HG03558 (cell line): Measurements from ENCODE around the gene TPI1.

ENCODE experiments used
- ATAC-seq: cut with Tn5 transposase; IDR thresholded peaks from one replicate; pipeline ENCODE4 v1.9.1; 2021; ENCODE audit warnings: moderate number of reproducible peaks; ENCODE audit not compliant: unreplicated experiment; ENCODE audit errors: extremely low read depth

Gene TPI1

DNA sequence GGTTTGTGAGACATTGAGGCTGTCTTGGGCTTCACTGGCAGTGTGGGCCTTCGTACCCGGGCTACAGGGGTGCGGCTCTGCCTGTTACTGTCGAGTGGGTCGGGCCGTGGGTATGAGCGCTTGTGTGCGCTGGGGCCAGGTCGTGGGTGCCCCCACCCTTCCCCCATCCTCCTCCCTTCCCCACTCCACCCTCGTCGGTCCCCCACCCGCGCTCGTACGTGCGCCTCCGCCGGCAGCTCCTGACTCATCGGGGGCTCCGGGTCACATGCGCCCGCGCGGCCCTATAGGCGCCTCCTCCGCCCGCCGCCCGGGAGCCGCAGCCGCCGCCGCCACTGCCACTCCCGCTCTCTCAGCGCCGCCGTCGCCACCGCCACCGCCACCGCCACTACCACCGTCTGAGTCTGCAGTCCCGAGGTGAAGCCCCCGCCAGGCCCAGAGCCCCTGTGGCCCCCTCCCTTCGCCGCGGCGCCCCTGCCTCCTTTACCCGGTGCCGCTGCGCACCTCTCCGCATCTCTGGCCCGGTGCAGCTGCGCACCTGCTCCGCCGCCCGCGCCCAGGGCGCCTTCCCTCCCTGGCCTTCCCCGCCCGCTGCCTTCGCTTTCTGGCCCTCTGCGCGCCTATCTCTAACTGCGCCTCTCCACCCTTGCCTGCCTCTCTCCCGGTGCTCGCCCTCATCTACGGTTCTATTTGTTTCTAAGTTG is 47.1 kb downstream of the TPI1 start, which contains the start of gene ENO2:
Gene ENO2, plus strand, starts transcription at position 335 of the 701 bp plus-strand sequence. CDS start 1,253 bp downstream, outside the sequence.
- no peak for ATAC-seq

DNA sequence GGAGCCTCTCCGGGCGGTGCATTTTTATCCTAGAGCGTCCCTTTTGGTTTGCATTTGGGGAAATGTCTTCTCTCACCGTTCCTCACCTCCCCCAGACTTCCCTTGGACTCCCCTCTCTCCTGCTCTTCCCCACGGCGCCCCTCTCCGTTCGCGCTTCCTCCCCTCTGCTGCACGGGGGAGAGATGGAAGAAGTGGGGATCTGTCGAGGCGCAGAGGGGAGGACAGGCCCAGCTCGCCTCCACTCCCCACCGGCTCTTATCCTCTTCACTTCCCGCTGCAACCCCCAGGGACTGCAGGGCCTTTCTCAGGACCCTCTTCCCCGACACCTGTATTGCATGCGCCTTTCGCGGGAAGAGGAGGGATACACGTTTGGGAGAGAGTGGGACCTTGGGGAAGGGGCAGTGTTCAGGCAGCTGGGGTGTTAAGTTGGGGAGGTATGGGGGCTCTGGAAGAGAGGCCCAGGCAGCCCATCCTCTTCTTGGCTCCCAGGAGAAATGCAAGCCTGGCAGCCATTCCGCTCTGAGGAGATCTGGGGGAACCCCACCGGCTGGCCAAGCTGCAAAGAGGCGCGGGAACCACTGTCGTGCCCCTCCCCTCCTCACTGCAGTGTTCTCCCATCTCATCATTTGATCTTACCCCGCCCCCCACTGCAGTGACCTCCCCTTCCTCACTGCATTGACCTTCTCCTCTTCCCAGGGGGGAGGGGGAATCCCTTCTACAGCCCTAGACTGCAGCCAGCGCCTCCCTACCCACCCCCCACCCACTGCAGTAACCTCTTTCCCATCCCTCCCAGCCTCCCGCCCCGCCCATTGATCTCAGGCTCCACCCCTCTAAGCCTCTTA is 47.8 kb downstream of the TPI1 start:
- no peak for ATAC-seq

DNA sequence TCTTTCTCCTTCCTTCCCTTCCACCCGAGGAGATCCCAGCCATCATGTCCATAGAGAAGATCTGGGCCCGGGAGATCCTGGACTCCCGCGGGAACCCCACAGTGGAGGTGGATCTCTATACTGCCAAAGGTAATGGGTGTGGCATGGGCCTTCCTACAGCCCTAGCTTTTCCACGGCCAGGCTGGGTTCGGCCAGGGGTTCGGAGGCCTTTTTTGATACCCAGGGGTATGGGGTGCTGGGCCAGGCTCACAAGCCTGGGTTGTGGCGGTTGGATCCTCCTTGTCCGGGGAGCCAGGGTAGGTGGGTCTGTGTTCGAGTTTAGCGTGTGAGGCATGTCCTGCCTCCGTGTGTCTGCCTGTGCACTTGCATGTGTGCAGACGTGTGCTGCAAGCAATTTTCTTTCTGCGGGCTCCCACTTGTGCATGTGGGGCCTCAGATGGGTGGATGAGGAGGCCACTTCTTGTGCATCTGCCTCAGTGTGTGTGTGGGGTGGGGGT is 48.5 kb downstream of the TPI1 start:
- no peak for ATAC-seq

DNA sequence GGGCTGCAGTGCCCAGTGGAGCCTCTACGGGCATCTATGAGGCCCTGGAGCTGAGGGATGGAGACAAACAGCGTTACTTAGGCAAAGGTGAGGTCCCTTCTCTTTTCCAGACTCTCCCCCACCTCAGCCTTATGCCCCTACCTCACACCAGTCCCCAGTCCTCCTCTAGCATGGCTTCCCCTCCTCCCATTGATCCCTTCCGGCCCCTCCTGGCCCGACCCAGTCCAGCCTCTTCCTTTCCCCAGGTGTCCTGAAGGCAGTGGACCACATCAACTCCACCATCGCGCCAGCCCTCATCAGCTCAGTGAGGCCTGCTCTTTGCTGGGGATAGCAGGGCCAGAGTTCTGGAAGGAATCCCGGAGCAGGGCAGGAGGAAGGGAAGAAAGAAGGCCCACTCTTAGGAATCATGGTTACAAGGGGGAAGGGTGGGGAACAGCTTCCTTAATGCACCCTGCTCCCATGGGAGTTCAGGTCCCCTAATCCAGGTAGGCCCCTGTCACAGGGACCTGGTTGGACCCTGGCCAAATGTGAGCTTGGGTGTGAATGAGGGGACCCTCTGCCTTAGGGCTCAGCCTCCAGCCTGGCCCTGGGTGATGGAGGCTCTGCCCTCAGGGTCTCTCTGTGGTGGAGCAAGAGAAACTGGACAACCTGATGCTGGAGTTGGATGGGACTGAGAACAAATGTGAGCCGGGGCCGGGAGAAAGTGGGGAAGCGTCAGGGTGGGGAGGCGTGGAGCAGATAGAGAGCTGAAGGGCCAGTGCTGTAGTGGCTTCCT is 49.3 kb downstream of the TPI1 start:
- no peak for ATAC-seq

DNA sequence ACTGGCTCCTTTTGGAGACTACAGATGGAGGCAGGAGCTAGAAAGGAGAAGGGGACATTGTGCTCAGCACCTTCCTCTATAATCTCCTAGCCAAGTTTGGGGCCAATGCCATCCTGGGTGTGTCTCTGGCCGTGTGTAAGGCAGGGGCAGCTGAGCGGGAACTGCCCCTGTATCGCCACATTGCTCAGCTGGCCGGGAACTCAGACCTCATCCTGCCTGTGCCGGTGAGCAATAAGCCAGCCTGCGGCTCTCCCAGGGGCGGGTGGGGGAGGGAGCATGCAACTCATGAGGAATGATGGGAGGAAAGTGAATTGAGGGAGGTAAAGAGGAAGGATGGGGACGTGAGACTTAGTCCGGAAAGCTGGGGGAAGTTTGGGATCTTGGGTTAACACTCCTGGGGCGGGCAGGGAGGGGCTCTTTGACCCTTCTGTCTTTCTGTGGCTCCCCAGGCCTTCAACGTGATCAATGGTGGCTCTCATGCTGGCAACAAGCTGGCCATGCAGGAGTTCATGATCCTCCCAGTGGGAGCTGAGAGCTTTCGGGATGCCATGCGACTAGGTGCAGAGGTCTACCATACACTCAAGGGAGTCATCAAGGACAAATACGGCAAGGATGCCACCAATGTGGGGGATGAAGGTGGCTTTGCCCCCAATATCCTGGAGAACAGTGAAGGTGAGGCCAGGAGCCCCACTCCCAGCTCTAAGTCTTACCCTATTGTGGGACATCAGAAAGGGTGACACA is 50.3 kb downstream of the TPI1 start:
- ATAC-seq = no peak

DNA sequence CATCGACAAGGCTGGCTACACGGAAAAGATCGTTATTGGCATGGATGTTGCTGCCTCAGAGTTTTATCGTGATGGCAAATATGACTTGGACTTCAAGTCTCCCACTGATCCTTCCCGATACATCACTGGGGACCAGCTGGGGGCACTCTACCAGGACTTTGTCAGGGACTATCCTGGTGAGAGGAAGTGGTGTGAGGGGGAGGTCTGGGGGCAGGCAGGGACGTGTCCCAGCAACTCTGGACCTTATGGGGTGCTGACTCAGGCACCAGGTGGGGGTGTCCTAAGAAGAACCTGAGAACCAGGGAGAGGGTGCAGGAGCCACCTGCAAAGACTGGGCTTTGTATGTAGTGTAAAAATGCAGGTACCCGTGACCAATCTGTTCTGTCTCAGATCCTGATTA is 52.3 kb downstream of the TPI1 start:
- ATAC-seq = no peak
